Left lung (tissue), 10 donors: Measurements from ENCODE around the gene ZEB2. TPM values are rescaled to one million over a fixed set of nuclear protein-coding genes. Genes with fewer than 3 reads are reported as not detected.

Experiments
- ATAC-seq: fragments of 200-7000 bp; cut with Tn5 transposase; one replicate; pipeline ENCODE4 v1.9.1; 2020; ENCODE audit warnings: moderate library complexity
- DNase-seq, 4 donors: peaks; one replicate each; pipeline ENCODE4 v3.0.0-alpha.2; 2013 to 2020
- H3K27ac ChIP-seq, 2 donors: fragments of 200-600 bp; sonication (generic) in 1 of 2; one replicate each; pipeline versions ENCODE4 v1.5.0 to v1.8.0; 2020 to 2021
- H3K27me3 ChIP-seq, 2 donors: fragments of 200-600 bp; sonication (generic) in 1 of 2; one replicate each; pipeline versions ENCODE4 v1.5.0 to v1.8.0; 2020 to 2021
- H3K36me3 ChIP-seq, 2 donors: fragments of 200-600 bp; sonication (generic) in 1 of 2; one replicate each; pipeline versions ENCODE4 v1.5.0 to v1.8.0; 2020 to 2021
- H3K4me1 ChIP-seq, 2 donors: fragments of 200-600 bp; one replicate each; pipeline ENCODE4 v1.8.0; 2021
- H3K4me3 ChIP-seq, 2 donors: fragments of 200-600 bp; sonication (generic) in 1 of 2; one replicate each; pipeline versions ENCODE4 v1.5.0 to v1.8.0; 2020 to 2021; ENCODE audit warnings: mild to moderate bottlenecking in 1 of 2
- H3K9me3 ChIP-seq, 2 donors: fragments of 200-600 bp; sonication (generic) in 1 of 2; one replicate each; pipeline versions ENCODE4 v1.5.0 to v1.8.0; 2020 to 2021
- intact Hi-C, 2 donors: fragments of 100-400 bp; cut with DNase I; formaldehyde crosslinking; loops; one replicate each; pipeline versions ENCODE4 v1.11.2 to v1.14.2; 2022
- polyA plus RNA-seq, 6 donors: library from polyadenylated mRNA; unstranded; fragments of 120-200 nt; gene quantifications; one replicate each; pipeline ENCODE4 v1.2.1, GENCODE V29; 2013; ENCODE audit not compliant: insufficient read length in 6 of 6
- total RNA-seq, 2 donors: library from RNA; stranded (reverse); fragmentation: NEBNext Ultra II Directional; extraction: Animal tissue kit (Norgen Biotek cat#: 25700); gene quantifications; one replicate each; pipeline ENCODE4 v1.2.1, GENCODE V29; 2021
- TF ChIP-seq, protein P1 (sequence below), 2 donors: fragments of 200-600 bp; sonication (generic) in 1 of 2; IDR thresholded peaks; one replicate each; pipeline versions ENCODE4 v1.5.0 to v1.8.0; 2021; ENCODE audit warnings: antibody characterized with exemption in 2 of 2
- donor health status: DM: no; HTN: yes; CAD: no.
- donor health status: DM: no; HTN: no; CAD: no.

Gene ZEB2
- total and polyA plus RNA-seq, 8 donors: 141 to 292 (median 271) TPM

GRCh38 chr2:144495227-144496091 is 24.5 kb downstream of the ZEB2 start:
- DNase-seq: no peak
- no peak for ATAC-seq
- peak overlapping the region; percentile 33 to 41 for H3K27ac ChIP-seq
- intact Hi-C loops: no loop called here
- TF ChIP-seq, protein P1, sequence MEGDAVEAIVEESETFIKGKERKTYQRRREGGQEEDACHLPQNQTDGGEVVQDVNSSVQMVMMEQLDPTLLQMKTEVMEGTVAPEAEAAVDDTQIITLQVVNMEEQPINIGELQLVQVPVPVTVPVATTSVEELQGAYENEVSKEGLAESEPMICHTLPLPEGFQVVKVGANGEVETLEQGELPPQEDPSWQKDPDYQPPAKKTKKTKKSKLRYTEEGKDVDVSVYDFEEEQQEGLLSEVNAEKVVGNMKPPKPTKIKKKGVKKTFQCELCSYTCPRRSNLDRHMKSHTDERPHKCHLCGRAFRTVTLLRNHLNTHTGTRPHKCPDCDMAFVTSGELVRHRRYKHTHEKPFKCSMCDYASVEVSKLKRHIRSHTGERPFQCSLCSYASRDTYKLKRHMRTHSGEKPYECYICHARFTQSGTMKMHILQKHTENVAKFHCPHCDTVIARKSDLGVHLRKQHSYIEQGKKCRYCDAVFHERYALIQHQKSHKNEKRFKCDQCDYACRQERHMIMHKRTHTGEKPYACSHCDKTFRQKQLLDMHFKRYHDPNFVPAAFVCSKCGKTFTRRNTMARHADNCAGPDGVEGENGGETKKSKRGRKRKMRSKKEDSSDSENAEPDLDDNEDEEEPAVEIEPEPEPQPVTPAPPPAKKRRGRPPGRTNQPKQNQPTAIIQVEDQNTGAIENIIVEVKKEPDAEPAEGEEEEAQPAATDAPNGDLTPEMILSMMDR (IDR thresholded peaks at IDR 0.05): no peak
- no peak overlapping the region for H3K4me3 ChIP-seq
- H3K36me3 ChIP-seq: peaks cover 0 to 32% of the 10 kb centered on the region in 2 donors
- peaks cover 10 to 84% of the 10 kb centered on the region in 2 donors for H3K4me1 ChIP-seq
- no peaks in the 10 kb centered on the region for H3K27me3 ChIP-seq
- no peaks in the 10 kb centered on the region for H3K9me3 ChIP-seq

- Histone ChIP-seq H3K27ac (peak overlapping the region in 1 of 2 donors; percentile 47), H3K9me3 (no peaks in the 10 kb centered on the region), H3K4me3 (no peak overlapping the region), H3K4me1 (peaks cover 19 to 89% of the 10 kb centered on the region in 2 donors), H3K27me3 (no peaks in the 10 kb centered on the region), H3K36me3 (peaks cover 0 to 20% of the 10 kb centered on the region in 2 donors)
- ATAC-seq (peak; percentile 59), DNase-seq (no peak)
- TF ChIP-seq, protein P1 (IDR thresholded peaks at IDR 0.05): no peak
- intact Hi-C loops: no loop called here
Observed at GRCh38 chr2:144493027-144493809, 26.7 kb downstream of the ZEB2 start.

- no peak for DNase-seq
- Histone ChIP-seq H3K4me3 (no peak overlapping the region), H3K27me3 (no peaks in the 10 kb centered on the region), H3K9me3 (no peaks in the 10 kb centered on the region), H3K4me1 (peaks cover 23 to 90% of the 10 kb centered on the region in 2 donors), H3K27ac (no peak overlapping the region), H3K36me3 (peaks cover 0 to 13% of the 10 kb centered on the region in 2 donors)
- TF ChIP-seq, protein P1 (IDR thresholded peaks at IDR 0.05): no peak
- no peak for ATAC-seq
- intact Hi-C loops: no loop called here
Observed at GRCh38 chr2:144490857-144491256, 29.1 kb downstream of the ZEB2 start.

DNA sequence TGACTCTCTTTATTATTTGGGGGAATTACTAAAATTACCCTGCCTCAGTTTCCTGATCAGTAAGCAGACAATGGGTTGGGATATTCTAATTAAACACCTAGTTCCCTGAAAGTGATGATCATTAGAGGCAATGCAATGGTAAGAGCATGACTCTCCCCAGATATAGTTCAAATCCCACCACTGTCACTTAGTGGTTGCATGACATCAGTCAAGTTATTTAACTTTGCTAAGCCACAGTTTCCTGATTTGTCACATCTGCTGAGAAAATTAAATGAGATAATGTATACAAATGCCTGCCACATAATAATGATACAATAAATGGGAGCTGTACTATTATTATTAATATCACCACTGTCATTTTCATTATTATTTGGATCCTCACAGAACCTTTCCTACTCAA is 29.9 kb downstream of the ZEB2 start:
- TF ChIP-seq, protein P1 (IDR thresholded peaks at IDR 0.05): no peak
- Histone ChIP-seq H3K9me3 (no peaks in the 10 kb centered on the region), H3K36me3 (peaks cover 0 to 20% of the 10 kb centered on the region in 2 donors), H3K27me3 (no peaks in the 10 kb centered on the region), H3K4me3 (no peak overlapping the region), H3K27ac (peak overlapping the region in 1 of 2 donors; percentile 30), H3K4me1 (peaks cover 20 to 90% of the 10 kb centered on the region in 2 donors)
- intact Hi-C loops: no loop called here
- ATAC-seq (no peak), DNase-seq (no peak)
